Measurements from ENCODE around the gene FIGN. TPM values are rescaled to one million over a fixed set of nuclear protein-coding genes. Genes with fewer than 3 reads are reported as not detected.

Gene FIGN
- total and polyA plus RNA-seq, 12 donors: 1.1 to 10.8 (median 5.2) TPM

GRCh38 chr2:163778045-163778781, 42.4 kb upstream of the FIGN start:
- 79 to 86% (median 83%) methylated on average over 5 of the region's 5 CpGs for WGBS, 4 donors
- TF ChIP-seq, protein P1, sequence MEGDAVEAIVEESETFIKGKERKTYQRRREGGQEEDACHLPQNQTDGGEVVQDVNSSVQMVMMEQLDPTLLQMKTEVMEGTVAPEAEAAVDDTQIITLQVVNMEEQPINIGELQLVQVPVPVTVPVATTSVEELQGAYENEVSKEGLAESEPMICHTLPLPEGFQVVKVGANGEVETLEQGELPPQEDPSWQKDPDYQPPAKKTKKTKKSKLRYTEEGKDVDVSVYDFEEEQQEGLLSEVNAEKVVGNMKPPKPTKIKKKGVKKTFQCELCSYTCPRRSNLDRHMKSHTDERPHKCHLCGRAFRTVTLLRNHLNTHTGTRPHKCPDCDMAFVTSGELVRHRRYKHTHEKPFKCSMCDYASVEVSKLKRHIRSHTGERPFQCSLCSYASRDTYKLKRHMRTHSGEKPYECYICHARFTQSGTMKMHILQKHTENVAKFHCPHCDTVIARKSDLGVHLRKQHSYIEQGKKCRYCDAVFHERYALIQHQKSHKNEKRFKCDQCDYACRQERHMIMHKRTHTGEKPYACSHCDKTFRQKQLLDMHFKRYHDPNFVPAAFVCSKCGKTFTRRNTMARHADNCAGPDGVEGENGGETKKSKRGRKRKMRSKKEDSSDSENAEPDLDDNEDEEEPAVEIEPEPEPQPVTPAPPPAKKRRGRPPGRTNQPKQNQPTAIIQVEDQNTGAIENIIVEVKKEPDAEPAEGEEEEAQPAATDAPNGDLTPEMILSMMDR (IDR thresholded peaks at IDR 0.05): no peak
- no peak for TF ChIP-seq POLR2A (IDR thresholded peaks at IDR 0.05)
- Histone ChIP-seq H3K27ac (no peak overlapping the region), H3K36me3 (replicated peaks in 1 of 2) (no peaks in the 10 kb centered on the region), H3K27me3 (no peaks in the 10 kb centered on the region), H3K9me3 (replicated peaks in 1 of 3) (no peaks in the 10 kb centered on the region), H3K4me3 (no peak overlapping the region), H3K4me1 (replicated peaks in 1 of 2) (no peaks in the 10 kb centered on the region)
- intact Hi-C loops (cut with DNase I): no loop called here
- DNase-seq: peak in 1 of 7 donors; percentile 6

- H3K27ac ChIP-seq: no peak overlapping the region
- H3K27me3 ChIP-seq: no peaks in the 10 kb centered on the region
- 52 to 90% (median 79%) methylated on average over 1 of the region's 1 CpG for WGBS, 4 donors
- no peaks in the 10 kb centered on the region for H3K4me1 ChIP-seq (replicated peaks in 1 of 2)
- TF ChIP-seq, protein P1 (IDR thresholded peaks at IDR 0.05): no peak
- no peak for TF ChIP-seq POLR2A (IDR thresholded peaks at IDR 0.05)
- DNase-seq: no peak
- intact Hi-C loops (cut with DNase I): no loop called here
- no peak overlapping the region for H3K4me3 ChIP-seq
- no peaks in the 10 kb centered on the region for H3K9me3 ChIP-seq (replicated peaks in 1 of 3)
- H3K36me3 ChIP-seq (replicated peaks in 1 of 2): no peaks in the 10 kb centered on the region
These were observed 39.5 kb upstream of the FIGN start for GRCh38 chr2:163775304-163775703.

- 79 to 83% (median 80%) methylated on average over 2 of the region's 2 CpGs for WGBS, 4 donors
- no peak overlapping the region for H3K27ac ChIP-seq
- no peaks in the 10 kb centered on the region for H3K36me3 ChIP-seq (replicated peaks in 1 of 2)
- DNase-seq: no peak
- H3K4me3 ChIP-seq: no peak overlapping the region
- no peaks in the 10 kb centered on the region for H3K9me3 ChIP-seq (replicated peaks in 1 of 3)
- intact Hi-C loops (cut with DNase I): no loop called here
- H3K27me3 ChIP-seq: no peaks in the 10 kb centered on the region
- no peaks in the 10 kb centered on the region for H3K4me1 ChIP-seq (replicated peaks in 1 of 2)
- TF ChIP-seq, protein P1 (IDR thresholded peaks at IDR 0.05): no peak
- TF ChIP-seq POLR2A (IDR thresholded peaks at IDR 0.05): no peak
These were observed 39.1 kb upstream of the FIGN start for GRCh38 chr2:163774862-163775261.

DNA sequence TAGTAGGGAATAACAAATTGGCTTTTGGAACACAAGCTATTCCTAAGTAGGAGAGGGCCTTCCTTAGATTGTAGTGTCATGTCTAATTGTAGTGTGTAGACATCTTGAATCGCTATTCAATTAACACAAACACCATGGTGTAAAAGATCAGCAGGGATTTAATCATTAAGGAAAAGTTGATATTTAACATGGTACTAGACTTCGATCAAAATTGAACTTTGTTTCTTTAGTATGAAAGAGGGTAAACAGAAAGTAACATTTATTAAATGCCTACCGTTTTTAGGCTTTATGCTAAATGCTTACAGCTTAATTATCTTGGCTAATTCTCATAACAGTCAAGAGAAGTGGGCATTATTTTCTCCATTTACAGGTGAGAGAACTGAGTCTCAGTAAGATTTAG, 37.5 kb upstream of the FIGN start:
- H3K27me3 ChIP-seq: no peaks in the 10 kb centered on the region
- no peak overlapping the region for H3K4me3 ChIP-seq
- DNase-seq: no peak
- no peak for TF ChIP-seq POLR2A (IDR thresholded peaks at IDR 0.05)
- TF ChIP-seq, protein P1 (IDR thresholded peaks at IDR 0.05): no peak
- 86 to 91% (median 88%) methylated on average over 3 of the region's 3 CpGs for WGBS, 4 donors
- no peaks in the 10 kb centered on the region for H3K9me3 ChIP-seq (replicated peaks in 1 of 3)
- no peaks in the 10 kb centered on the region for H3K4me1 ChIP-seq (replicated peaks in 1 of 2)
- H3K27ac ChIP-seq: no peak overlapping the region
- intact Hi-C loops (cut with DNase I): no loop called here
- H3K36me3 ChIP-seq (replicated peaks in 1 of 2): no peaks in the 10 kb centered on the region
